Right lobe of liver (tissue), 6 donors: ENCODE results near the gene MAP4. TPM values are rescaled to one million over a fixed set of nuclear protein-coding genes. Genes with fewer than 3 reads are reported as not detected.

Experiments
- ATAC-seq, 4 donors: fragments of 200-7000 bp; cut with Tn5 transposase; one replicate each; pipeline ENCODE4 v1.9.1; 2020; ENCODE audit warnings: mild to moderate bottlenecking in 4 of 4, moderate library complexity in 4 of 4
- DNase-seq, 3 donors: peaks; one replicate each; pipeline ENCODE4 v3.0.0-alpha.2; 2020
- H3K27ac ChIP-seq, 3 donors: fragments of 200-600 bp; one replicate each; pipeline ENCODE4 v1.8.0; 2022
- H3K27me3 ChIP-seq, 2 donors: fragments of 200-600 bp; one replicate each; pipeline ENCODE4 v1.8.0; 2022
- H3K36me3 ChIP-seq, 4 donors: fragments of 200-600 bp; sonication (generic) in 1 of 4; one replicate each; pipeline versions ENCODE4 v1.5.1 to v1.8.0; 2017 to 2022; ENCODE audit warnings: control low read depth in 1 of 4
- H3K4me1 ChIP-seq, 4 donors: fragments of 200-600 bp; sonication (generic) in 1 of 4; one replicate each; pipeline versions ENCODE4 v1.5.1 to v1.8.0; 2017 to 2022; ENCODE audit warnings: control low read depth in 1 of 4
- H3K4me3 ChIP-seq, 3 donors: fragments of 200-600 bp; one replicate each; pipeline ENCODE4 v1.8.0; 2022
- H3K9me3 ChIP-seq, 4 donors: fragments of 200-600 bp; sonication (generic) in 1 of 4; one replicate each; pipeline versions ENCODE4 v1.5.1 to v1.8.0; 2017 to 2022; ENCODE audit warnings: control low read depth in 1 of 4
- POLR2A ChIP-seq: fragments of 450-650 bp; IDR thresholded peaks from one replicate; pipeline ENCODE4 v1.6.1; 2017; ENCODE audit warnings: antibody characterized with exemption, mild to moderate bottlenecking
- WGBS: methylation state at CpG from one replicate; pipeline ENCODE4 v1.1.6; 2018; ENCODE audit warnings: low coverage, low lambda C conversion rate; ENCODE audit not compliant: insufficient coverage; ENCODE audit errors: missing lambda C conversion rate; 5-methylcytosine and 5-hydroxymethylcytosine counted together
- intact Hi-C, 2 donors: fragments of 100-400 bp; cut with DNase I; formaldehyde crosslinking; loops; one replicate each; pipeline versions ENCODE4 v1.11.2 to v1.14.1; 2022
- total RNA-seq, 6 experiments: library from RNA; depleted of rRNA in 2 of 6; stranded (reverse); fragments of >200 nt in 2 of 6; fragmentation: NEBNext Ultra II Directional in 3 of 6; extraction: Animal tissue kit (Norgen Biotek cat#: 25700) in 3 of 6; gene quantifications; one replicate each; pipeline versions ENCODE4 v1.1.0 to v1.2.4, GENCODE V29; 2016 to 2023
- TF ChIP-seq, protein P1 (sequence below), 4 donors: fragments of 200-600 bp in 3 of 4; fragments of 450-650 bp in 1 of 4; IDR thresholded peaks; one replicate each; pipeline versions ENCODE4 v1.5.1 to v1.8.0; 2016 to 2022; ENCODE audit warnings: antibody characterized with exemption in 4 of 4, mild to moderate bottlenecking in 2 of 4
- donor health status: DM: no; HTN: yes; CAD: no.
- donor health status: DM: no; HTN: no; CAD: no.
- donor health status: DM: no; HTN: no; CAD: no.
- donor health status: DM: no; HTN: yes; CAD: no.
- donor health status: DM: no; HTN: yes; CAD: no.

MAP4 gene
- total RNA-seq, 6 experiments from 2014 or later: 59.1 to 94.9 (median 66.2) TPM

DNA sequence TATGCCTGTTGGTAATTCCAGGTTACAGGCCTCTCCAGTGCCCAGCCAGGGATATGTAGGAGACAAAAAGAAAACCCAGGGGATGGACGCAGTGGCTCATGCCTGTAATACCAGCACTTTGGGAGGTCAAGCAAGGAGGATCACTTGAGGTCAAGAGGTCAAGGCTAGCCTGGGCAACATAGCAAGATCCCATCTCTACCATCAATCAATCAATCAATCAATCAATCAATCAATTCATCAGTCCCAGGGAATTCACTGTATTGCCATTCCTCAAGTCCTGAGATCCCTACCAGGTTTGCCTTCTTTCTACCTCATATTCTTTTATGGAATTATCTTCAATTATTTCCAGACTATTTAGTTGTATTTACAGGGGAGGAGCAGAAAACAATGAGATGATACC, 131.0 kb downstream of the MAP4 start:
- H3K9me3 ChIP-seq: no peaks in the 10 kb centered on the region
- H3K4me3 ChIP-seq: no peak overlapping the region
- ATAC-seq: no peak
- WGBS: 100% methylated on average over 1 of the region's 1 CpG
- no peak overlapping the region for H3K27ac ChIP-seq
- TF ChIP-seq, protein P1, sequence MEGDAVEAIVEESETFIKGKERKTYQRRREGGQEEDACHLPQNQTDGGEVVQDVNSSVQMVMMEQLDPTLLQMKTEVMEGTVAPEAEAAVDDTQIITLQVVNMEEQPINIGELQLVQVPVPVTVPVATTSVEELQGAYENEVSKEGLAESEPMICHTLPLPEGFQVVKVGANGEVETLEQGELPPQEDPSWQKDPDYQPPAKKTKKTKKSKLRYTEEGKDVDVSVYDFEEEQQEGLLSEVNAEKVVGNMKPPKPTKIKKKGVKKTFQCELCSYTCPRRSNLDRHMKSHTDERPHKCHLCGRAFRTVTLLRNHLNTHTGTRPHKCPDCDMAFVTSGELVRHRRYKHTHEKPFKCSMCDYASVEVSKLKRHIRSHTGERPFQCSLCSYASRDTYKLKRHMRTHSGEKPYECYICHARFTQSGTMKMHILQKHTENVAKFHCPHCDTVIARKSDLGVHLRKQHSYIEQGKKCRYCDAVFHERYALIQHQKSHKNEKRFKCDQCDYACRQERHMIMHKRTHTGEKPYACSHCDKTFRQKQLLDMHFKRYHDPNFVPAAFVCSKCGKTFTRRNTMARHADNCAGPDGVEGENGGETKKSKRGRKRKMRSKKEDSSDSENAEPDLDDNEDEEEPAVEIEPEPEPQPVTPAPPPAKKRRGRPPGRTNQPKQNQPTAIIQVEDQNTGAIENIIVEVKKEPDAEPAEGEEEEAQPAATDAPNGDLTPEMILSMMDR (IDR thresholded peaks at IDR 0.05): no peak
- TF ChIP-seq POLR2A: no peak
- no peaks in the 10 kb centered on the region for H3K4me1 ChIP-seq
- no peaks in the 10 kb centered on the region for H3K27me3 ChIP-seq
- intact Hi-C loops: no loop called here
- DNase-seq: no peak
- peaks cover 0 to 6% (median 0%) of the 10 kb centered on the region in 4 donors for H3K36me3 ChIP-seq

DNA sequence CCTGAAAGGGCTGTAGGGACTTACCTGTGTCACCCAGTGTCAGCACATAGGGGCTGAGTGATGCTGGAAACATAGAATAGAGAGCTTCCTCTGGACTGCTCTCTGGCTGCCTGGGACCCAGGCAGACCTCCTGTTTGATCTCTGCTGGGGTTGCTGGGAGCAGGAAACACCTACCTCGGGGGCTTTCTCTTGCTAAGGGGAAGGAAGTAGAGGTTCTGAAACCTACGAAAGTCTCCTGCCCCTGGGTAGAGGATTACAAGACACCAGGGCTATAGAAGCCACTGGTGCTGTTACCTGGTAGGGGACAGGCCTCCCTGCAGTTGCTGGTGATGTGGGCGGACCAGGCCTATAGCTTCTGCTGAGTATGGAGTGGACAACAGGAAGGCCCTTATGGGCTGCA, 131.6 kb downstream of the MAP4 start:
- Histone ChIP-seq H3K27ac (no peak overlapping the region), H3K36me3 (peaks cover 0 to 6% (median 0%) of the 10 kb centered on the region in 4 donors), H3K4me1 (no peaks in the 10 kb centered on the region), H3K27me3 (no peaks in the 10 kb centered on the region), H3K4me3 (no peak overlapping the region), H3K9me3 (no peaks in the 10 kb centered on the region)
- DNase-seq: no peak
- no peak for ATAC-seq
- no peak for TF ChIP-seq POLR2A
- TF ChIP-seq, protein P1 (IDR thresholded peaks at IDR 0.05): no peak
- WGBS: no CpG with 5 or more reads among the region's 3 CpGs
- intact Hi-C loops: no loop called here

DNA sequence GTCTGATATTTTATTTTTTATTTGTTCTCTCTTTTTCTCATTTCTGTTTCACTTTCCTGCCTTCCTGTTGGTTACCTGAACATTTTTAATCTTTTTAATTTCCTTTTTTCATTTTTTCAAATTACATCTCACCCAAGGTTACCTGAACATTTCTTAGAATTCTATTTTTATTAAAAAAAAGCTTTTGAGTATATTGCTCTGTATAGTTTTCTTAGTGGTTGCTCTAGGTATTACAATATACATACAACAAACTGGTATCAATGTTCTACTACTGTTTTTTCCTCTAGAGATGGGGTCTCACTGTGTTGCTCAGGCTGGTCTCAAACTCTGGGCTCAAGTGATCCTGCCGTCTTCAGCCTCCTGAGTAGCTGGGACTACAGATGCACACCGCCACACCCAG, 133.9 kb downstream of the MAP4 start:
- intact Hi-C loops: no loop called here
- Histone ChIP-seq H3K9me3 (no peaks in the 10 kb centered on the region), H3K4me3 (no peak overlapping the region), H3K4me1 (no peaks in the 10 kb centered on the region), H3K27me3 (no peaks in the 10 kb centered on the region), H3K36me3 (peaks cover 0 to 6% (median 0%) of the 10 kb centered on the region in 4 donors), H3K27ac (no peak overlapping the region)
- DNase-seq (no peak), ATAC-seq (no peak)
- WGBS: 83% methylated on average over 2 of the region's 2 CpGs
- TF ChIP-seq, protein P1 (IDR thresholded peaks at IDR 0.05): peak in 1 of 4 donors; percentile 14
- no peak for TF ChIP-seq POLR2A

DNA sequence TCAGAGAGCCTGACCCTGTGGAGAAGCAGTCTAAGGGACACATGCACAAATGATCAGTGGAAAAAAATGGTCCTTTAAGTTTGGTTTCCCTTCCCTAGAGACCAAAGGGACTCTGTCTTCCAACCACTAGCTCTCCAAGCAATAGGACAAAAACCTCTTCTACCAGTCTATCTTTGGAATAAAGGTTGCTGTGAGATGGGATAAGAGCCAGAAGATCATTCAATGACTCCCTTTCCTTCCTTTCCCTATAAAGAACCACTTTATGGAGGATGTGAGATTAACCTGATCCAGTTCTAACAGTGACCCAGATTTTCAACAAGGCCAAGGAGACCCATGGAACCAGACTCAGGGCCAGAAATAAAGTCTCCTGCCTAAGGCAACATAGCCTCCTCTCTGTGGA, 138.5 kb downstream of the MAP4 start:
- Histone ChIP-seq H3K4me1 (no peaks in the 10 kb centered on the region), H3K36me3 (peaks cover 0 to 27% (median 5%) of the 10 kb centered on the region in 4 donors), H3K27me3 (no peaks in the 10 kb centered on the region), H3K27ac (no peak overlapping the region), H3K4me3 (no peak overlapping the region), H3K9me3 (no peaks in the 10 kb centered on the region)
- DNase-seq: no peak
- intact Hi-C loops: no loop called here
- no peak for TF ChIP-seq POLR2A
- TF ChIP-seq, protein P1 (IDR thresholded peaks at IDR 0.05): no peak
- ATAC-seq: no peak

DNA sequence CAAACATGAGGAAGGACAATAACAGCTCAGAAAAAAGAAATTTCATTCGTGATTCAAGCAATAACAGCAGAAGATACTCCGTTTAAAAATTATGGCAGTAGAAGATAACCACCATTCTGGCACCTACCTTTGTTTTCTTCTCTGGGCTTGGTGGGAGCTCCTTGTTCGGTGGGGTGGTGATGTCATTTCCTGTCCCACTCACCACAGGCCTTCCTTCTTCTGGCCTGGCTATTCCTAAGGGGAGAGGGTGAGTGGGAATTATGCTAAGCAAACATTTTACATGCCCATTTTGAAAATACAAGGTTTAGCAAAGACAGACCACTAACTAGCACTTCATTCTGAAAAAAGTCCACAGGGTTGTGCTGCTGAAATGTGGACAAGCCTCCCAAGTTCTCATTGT, 138.9 kb downstream of the MAP4 start:
- Histone ChIP-seq H3K4me3 (no peak overlapping the region), H3K27ac (no peak overlapping the region), H3K9me3 (no peaks in the 10 kb centered on the region), H3K27me3 (no peaks in the 10 kb centered on the region), H3K36me3 (peaks cover 0 to 30% (median 5%) of the 10 kb centered on the region in 4 donors), H3K4me1 (no peaks in the 10 kb centered on the region)
- intact Hi-C loops: no loop called here
- no peak for ATAC-seq
- TF ChIP-seq POLR2A: no peak
- TF ChIP-seq, protein P1 (IDR thresholded peaks at IDR 0.05): no peak
- WGBS: 78% methylated on average over 3 of the region's 3 CpGs
- DNase-seq: no peak
